ENCODE measurements around the gene FAH. TPM values are rescaled to one million over a fixed set of nuclear protein-coding genes. Genes with fewer than 3 reads are reported as not detected.
A peak's percentile ranks its signal among the peaks of the same experiment; 100 is the strongest.

FAH gene
- total RNA-seq = 10 to 100 TPM; 11.9 to 14.2 TPM
- 19.5 TPM for polyA plus RNA-seq (2013, experiment 1 of 2)
- polyA plus RNA-seq (2013, experiment 2 of 2) = 15.9 TPM
- long read RNA-seq, experiment 1, partial matches to known transcripts = 5 of 11 reads
- long read RNA-seq, experiment 1, other reads (novel, unspliced or antisense) = 2 of 11 reads
- long read RNA-seq, experiment 2, partial matches to known transcripts = 0 of 9 reads
- long read RNA-seq, experiment 2, other reads (novel, unspliced or antisense) = 1 of 9 reads
- long read RNA-seq, experiment 3, transcript FAH-202 (15 exons, 2,152 nt) = minor isoform, 8 of 34 reads
- long read RNA-seq, experiment 3, transcript FAH-213 (14 exons, 1,549 nt) = major isoform, 16 of 34 reads
- long read RNA-seq, experiment 3, transcript FAH-201 (15 exons, 1,471 nt) = minor isoform, 5 of 34 reads
- long read RNA-seq, experiment 3, partial matches to known transcripts = 1 of 34 reads
- long read RNA-seq, experiment 3, other reads (novel, unspliced or antisense) = 3 of 34 reads
- long read RNA-seq, experiment 4, transcript FAH-201 (15 exons, 1,471 nt) = minor isoform, 7 of 45 reads
- long read RNA-seq, experiment 4, transcript FAH-213 (14 exons, 1,549 nt) = minor isoform, 10 of 45 reads
- long read RNA-seq, experiment 4, transcript FAH-202 (15 exons, 2,152 nt) = major isoform, 23 of 45 reads
- long read RNA-seq, experiment 4, partial matches to known transcripts = 2 of 45 reads
- long read RNA-seq, experiment 4, other reads (novel, unspliced or antisense) = 3 of 45 reads

DNA sequence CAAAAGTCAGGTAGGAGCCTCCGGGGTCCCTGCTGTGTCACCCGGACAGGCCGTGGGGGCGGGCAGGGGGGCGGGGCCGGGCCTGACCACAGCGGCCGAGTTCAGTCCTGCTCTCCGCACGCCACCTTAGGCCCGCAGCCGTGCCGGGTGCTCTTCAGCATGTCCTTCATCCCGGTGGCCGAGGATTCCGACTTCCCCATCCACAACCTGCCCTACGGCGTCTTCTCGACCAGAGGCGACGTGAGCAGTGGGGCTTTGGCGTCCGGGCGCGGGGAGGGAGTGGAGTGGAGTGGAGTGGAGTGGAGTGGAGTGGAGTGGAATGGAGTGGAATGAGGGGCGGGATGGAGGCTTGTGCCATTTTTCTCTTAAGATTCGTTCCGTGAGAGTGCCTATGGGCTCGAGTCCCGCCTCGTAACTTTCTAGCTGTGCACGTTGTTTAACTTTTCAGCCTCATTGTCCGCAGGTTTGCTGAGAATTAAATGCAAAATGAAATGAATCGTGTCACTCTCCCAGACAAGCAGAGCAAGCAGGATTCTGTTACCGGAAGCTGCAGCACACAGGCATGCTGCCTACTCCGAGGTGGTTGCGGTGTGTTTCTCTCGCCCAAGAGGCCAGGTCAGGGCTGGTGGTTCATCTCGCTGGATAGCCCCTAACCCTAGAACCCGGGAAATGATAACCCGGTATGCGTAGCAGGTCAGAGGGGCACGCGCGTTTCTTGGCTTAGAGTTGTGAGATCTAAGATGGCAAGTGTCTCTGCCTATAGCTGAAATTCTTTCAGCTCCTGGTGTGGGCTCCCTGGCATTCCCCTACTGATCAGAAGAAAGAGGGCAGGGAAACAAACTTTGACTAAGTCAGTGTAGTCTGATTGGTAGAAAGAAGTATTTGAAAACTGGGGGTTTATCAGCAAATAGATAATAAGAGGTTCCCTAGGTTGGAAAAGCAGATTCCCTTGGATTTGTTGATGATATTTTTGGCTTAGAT is at the start of gene FAH:
TSS of gene FAH (plus strand) at position 104 of the 981 bp plus-strand sequence. CDS start at position 160, 56 bp downstream.
- H3K36me3 Mint-ChIP-seq (ENCODE audit: low read depth) = no peaks in the 10 kb centered on the region
- H3K27ac Mint-ChIP-seq = peak within 1 kb of the TSS; percentile 70
- Histone ChIP-seq H3K36me3 (ENCODE audit: control insufficient read depth, insufficient read depth, low read length) (no peaks in the 10 kb centered on the region), H3K4me3 (ENCODE audit: low read length) (peak within 1 kb of the TSS; percentile 91), H3K27me3 (ENCODE audit: control insufficient read depth, insufficient read depth, low read length, poor library complexity, severe bottlenecking) (peaks cover 22% of the 10 kb centered on the region), H3K4me1 (ENCODE audit: control insufficient read depth, insufficient read depth, low read length) (peaks cover 10% of the 10 kb centered on the region), H3K27ac (ENCODE audit: low read depth, low read length) (no peak within 1 kb of the TSS), H3K9me3 (ENCODE audit: control insufficient read depth, low read length) (no peaks in the 10 kb centered on the region), H3K9ac (ENCODE audit: extremely low read depth, low read length, poor library complexity, severe bottlenecking) (peak within 1 kb of the TSS; percentile 47)
- peaks cover 9% of the 10 kb centered on the region for H3K4me1 Mint-ChIP-seq
- H3K4me3 Mint-ChIP-seq = peak within 1 kb of the TSS; percentile 79
- peak; percentile 78 for DNase-seq
- H3K9me3 Mint-ChIP-seq = no peaks in the 10 kb centered on the region
- peaks cover 30% of the 10 kb centered on the region for H3K27me3 Mint-ChIP-seq (ENCODE audit: insufficient read depth)
- TF ChIP-seq, protein P1, sequence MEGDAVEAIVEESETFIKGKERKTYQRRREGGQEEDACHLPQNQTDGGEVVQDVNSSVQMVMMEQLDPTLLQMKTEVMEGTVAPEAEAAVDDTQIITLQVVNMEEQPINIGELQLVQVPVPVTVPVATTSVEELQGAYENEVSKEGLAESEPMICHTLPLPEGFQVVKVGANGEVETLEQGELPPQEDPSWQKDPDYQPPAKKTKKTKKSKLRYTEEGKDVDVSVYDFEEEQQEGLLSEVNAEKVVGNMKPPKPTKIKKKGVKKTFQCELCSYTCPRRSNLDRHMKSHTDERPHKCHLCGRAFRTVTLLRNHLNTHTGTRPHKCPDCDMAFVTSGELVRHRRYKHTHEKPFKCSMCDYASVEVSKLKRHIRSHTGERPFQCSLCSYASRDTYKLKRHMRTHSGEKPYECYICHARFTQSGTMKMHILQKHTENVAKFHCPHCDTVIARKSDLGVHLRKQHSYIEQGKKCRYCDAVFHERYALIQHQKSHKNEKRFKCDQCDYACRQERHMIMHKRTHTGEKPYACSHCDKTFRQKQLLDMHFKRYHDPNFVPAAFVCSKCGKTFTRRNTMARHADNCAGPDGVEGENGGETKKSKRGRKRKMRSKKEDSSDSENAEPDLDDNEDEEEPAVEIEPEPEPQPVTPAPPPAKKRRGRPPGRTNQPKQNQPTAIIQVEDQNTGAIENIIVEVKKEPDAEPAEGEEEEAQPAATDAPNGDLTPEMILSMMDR (conservative IDR thresholded peaks at IDR 0.05) = no peak
- WGBS, 2 experiments (ENCODE audit: insufficient coverage in 1 of 2, insufficient read length in 1 of 2) = 8 to 17% methylated on average over 22 to 45 of the region's 45 CpGs

GRCh38 chr15:80105193-80105592 is 47.6 kb upstream of the FAH start:
- peaks cover 8% of the 10 kb centered on the region for H3K36me3 Mint-ChIP-seq (ENCODE audit: low read depth)
- peaks cover 14% of the 10 kb centered on the region for H3K4me1 Mint-ChIP-seq
- H3K4me3 Mint-ChIP-seq = no peak overlapping the region
- H3K9me3 Mint-ChIP-seq = no peaks in the 10 kb centered on the region
- H3K27ac Mint-ChIP-seq = no peak overlapping the region
- H3K9ac ChIP-seq (ENCODE audit: extremely low read depth, low read length, poor library complexity, severe bottlenecking) = no peak overlapping the region
- peaks cover 7% of the 10 kb centered on the region for H3K4me1 ChIP-seq (ENCODE audit: control insufficient read depth, insufficient read depth, low read length)
- H3K27ac ChIP-seq (ENCODE audit: low read depth, low read length) = no peak overlapping the region
- peaks cover 4% of the 10 kb centered on the region for H3K36me3 ChIP-seq (ENCODE audit: control insufficient read depth, insufficient read depth, low read length)
- H3K9me3 ChIP-seq (ENCODE audit: control insufficient read depth, low read length) = no peaks in the 10 kb centered on the region
- TF ChIP-seq, protein P1 (conservative IDR thresholded peaks at IDR 0.05) = no peak
- DNase-seq = no peak
- H3K27me3 Mint-ChIP-seq (ENCODE audit: insufficient read depth) = no peaks in the 10 kb centered on the region
- no peaks in the 10 kb centered on the region for H3K27me3 ChIP-seq (ENCODE audit: control insufficient read depth, insufficient read depth, low read length, poor library complexity, severe bottlenecking)
- no peak overlapping the region for H3K4me3 ChIP-seq (ENCODE audit: low read length)
- WGBS, 2 experiments (ENCODE audit: insufficient coverage in 1 of 2, insufficient read length in 1 of 2) = 94 to 95% methylated on average over 2 to 3 of the region's 3 CpGs

- peaks cover 4% of the 10 kb centered on the region for H3K36me3 ChIP-seq (ENCODE audit: control insufficient read depth, insufficient read depth, low read length)
- H3K4me3 ChIP-seq (ENCODE audit: low read length) = no peak overlapping the region
- no peak for DNase-seq
- Mint-ChIP-seq H3K4me3 (no peak overlapping the region), H3K27ac (peak overlapping the region; percentile 48), H3K36me3 (ENCODE audit: low read depth) (peaks cover 8% of the 10 kb centered on the region), H3K27me3 (ENCODE audit: insufficient read depth) (no peaks in the 10 kb centered on the region), H3K9me3 (no peaks in the 10 kb centered on the region), H3K4me1 (peaks cover 15% of the 10 kb centered on the region)
- peaks cover 8% of the 10 kb centered on the region for H3K4me1 ChIP-seq (ENCODE audit: control insufficient read depth, insufficient read depth, low read length)
- H3K9me3 ChIP-seq (ENCODE audit: control insufficient read depth, low read length) = no peaks in the 10 kb centered on the region
- H3K9ac ChIP-seq (ENCODE audit: extremely low read depth, low read length, poor library complexity, severe bottlenecking) = no peak overlapping the region
- TF ChIP-seq, protein P1 (conservative IDR thresholded peaks at IDR 0.05) = no peak
- no peak overlapping the region for H3K27ac ChIP-seq (ENCODE audit: low read depth, low read length)
- no peaks in the 10 kb centered on the region for H3K27me3 ChIP-seq (ENCODE audit: control insufficient read depth, insufficient read depth, low read length, poor library complexity, severe bottlenecking)
- WGBS, 2 experiments (ENCODE audit: insufficient coverage in 1 of 2, insufficient read length in 1 of 2) = 88% methylated on average over 1 of the region's 1 CpG; no CpG with 5 or more reads in 1 of the 2 experiments
These were observed 47.2 kb upstream of the FAH start for GRCh38 chr15:80105595-80105994.

Measured in endodermal cell (in vitro differentiated cells).